Fibroblast of peridontal ligament (primary cell): ENCODE results near the gene TIPARP.
"Not testable (repeated sequence)": the region's sequence is repeated elsewhere in the genome, so short reads cannot be mapped to it uniquely, and the experiment has no call there.

Experiments
- DNase-seq: peaks from one replicate; pipeline ENCODE4 v3.0.0-alpha.2; 2010; ENCODE audit errors: extremely low read depth

The TIPARP gene

GRCh38 chr3:156649681-156650080 is 24.7 kb upstream of the TIPARP start:
- no peak for DNase-seq

GRCh38 chr3:156652661-156653060 is 21.7 kb upstream of the TIPARP start:
- not testable (repeated sequence) for DNase-seq

- no peak for DNase-seq
These were observed 19.6 kb upstream of the TIPARP start for GRCh38 chr3:156654834-156655233.

- no peak for DNase-seq
These were observed 18.4 kb upstream of the TIPARP start for GRCh38 chr3:156655819-156656550.

GRCh38 chr3:156657440-156657839 is 16.9 kb upstream of the TIPARP start:
- no peak for DNase-seq

- DNase-seq, result no peak
These were observed 16.3 kb upstream of the TIPARP start for GRCh38 chr3:156657862-156658731.

- DNase-seq, result no peak
These were observed 15.7 kb upstream of the TIPARP start for GRCh38 chr3:156658732-156659090.

GRCh38 chr3:156659260-156659659 is 15.1 kb upstream of the TIPARP start:
- DNase-seq, result no peak

GRCh38 chr3:156661155-156661554 is 13.2 kb upstream of the TIPARP start:
- DNase-seq, result no peak

GRCh38 chr3:156664011-156664830 is 10.2 kb upstream of the TIPARP start:
- no peak for DNase-seq

GRCh38 chr3:156664831-156665178 is 9.6 kb upstream of the TIPARP start:
- DNase-seq, result no peak

- DNase-seq, result peak; percentile 92
These were observed 9.1 kb upstream of the TIPARP start for GRCh38 chr3:156665291-156665690.

GRCh38 chr3:156666073-156666472 is 8.3 kb upstream of the TIPARP start:
- no peak for DNase-seq

- DNase-seq, result peak; percentile 76
These were observed 6.2 kb upstream of the TIPARP start for GRCh38 chr3:156668073-156668763.

- no peak for DNase-seq
These were observed 4.3 kb upstream of the TIPARP start for GRCh38 chr3:156670077-156670476.

- no peak for DNase-seq
These were observed 3.7 kb upstream of the TIPARP start for GRCh38 chr3:156670652-156671051.

GRCh38 chr3:156673732-156674045 is 701 bp upstream of the TIPARP start:
- DNase-seq, result no peak

GRCh38 chr3:156674911-156675829 is 780 bp downstream of the TIPARP start:
- peak; percentile 44 for DNase-seq

- DNase-seq, result peak; percentile 92
These were observed 1.7 kb downstream of the TIPARP start for GRCh38 chr3:156675830-156676767.
